ENCODE data around the gene RAB23.

GRCh38 chr6:57242505-57242904 is 20.4 kb upstream of the RAB23 start:
- no peak for TF ChIP-seq POLR2A (IDR thresholded peaks at IDR 0.05)
- no peak for TF ChIP-seq CTCF (IDR thresholded peaks at IDR 0.05)
